Hair follicular keratinocyte (primary cell): ENCODE measurements around the gene ALPK3. TPM values are rescaled to one million over a fixed set of nuclear protein-coding genes. Genes with fewer than 3 reads are reported as not detected.

Experiments
- total RNA-seq: library from RNA; depleted of rRNA; stranded (reverse); fragments of >200 nt; gene quantifications from 2 replicates; pipeline ENCODE4 v1.2.3, GENCODE V29; 2015

ALPK3 gene
- total RNA-seq: 0.08 TPM in 1 of 2 replicates, not detected in the other

DNA sequence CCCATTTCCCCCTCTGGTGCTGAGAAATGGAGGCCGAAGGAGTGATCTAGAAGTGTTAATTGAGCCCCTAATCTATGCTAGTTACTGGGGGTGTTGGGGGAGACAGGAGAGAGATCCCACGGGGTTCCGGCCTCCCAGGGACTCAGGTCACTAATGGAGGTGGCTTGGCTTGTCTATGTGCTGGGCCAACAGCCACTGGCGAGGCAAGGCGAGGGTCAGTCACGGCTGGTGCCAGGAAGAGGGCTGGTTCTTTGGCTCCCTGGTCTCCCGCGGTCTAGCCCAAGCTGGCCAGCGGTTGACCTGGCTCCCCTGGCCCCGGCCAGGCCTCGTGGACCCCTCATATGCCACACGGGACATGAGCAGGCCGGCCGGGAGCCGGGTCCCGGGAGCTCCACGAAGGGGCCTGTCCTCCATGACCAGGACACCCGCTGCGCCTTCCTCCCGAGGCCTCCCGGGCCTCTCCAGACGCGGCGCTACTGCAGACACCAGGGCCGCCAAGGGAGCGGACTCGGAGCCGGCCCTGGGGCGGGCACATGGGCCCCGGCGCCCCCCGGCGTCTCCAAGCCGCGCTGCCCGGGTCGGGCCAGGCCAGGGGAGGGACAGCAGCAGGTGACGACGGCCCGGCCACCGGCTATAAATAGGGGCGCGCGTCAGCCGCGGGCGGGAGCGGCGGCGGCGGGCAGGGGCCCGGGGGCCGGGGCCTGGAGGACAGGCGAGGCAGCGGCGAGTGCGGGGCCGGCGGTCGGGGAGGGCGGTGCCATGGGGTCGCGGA lies at the start of gene ALPK3:
TSS of gene ALPK3 (plus strand) at position 663 of the 772 bp plus-strand sequence. CDS start at position 760, 97 bp downstream.

GRCh38 chr15:84883916-84884781 lies 67.0 kb downstream of the ALPK3 start, which contains the start of gene SLC28A1:
TSS of gene SLC28A1 (plus strand) at chr15:84884662. CDS start at chr15:84887761, 3,099 bp downstream.

Other genes with a start within 250 kb of the ALPK3 start
- 2.5 and 3.7 TPM in 2 replicates for gene ZSCAN2, start 216.3 kb upstream of the ALPK3 start, total RNA-seq
- 12.9 and 15.9 TPM in 2 replicates for gene WDR73, start 163.1 kb upstream of the ALPK3 start, total RNA-seq
- gene NMB, start 159.2 kb upstream of the ALPK3 start, total RNA-seq: 9.1 and 10.2 TPM in 2 replicates
- gene SEC11A, start 101.2 kb upstream of the ALPK3 start, total RNA-seq: 138 and 159 TPM in 2 replicates
- gene ZNF592, start 68.8 kb upstream of the ALPK3 start, total RNA-seq: 5.0 and 7.5 TPM in 2 replicates
- gene SLC28A1, start 67.3 kb downstream of the ALPK3 start, total RNA-seq: not detected in 2 replicates
- gene PDE8A, start 164.5 kb downstream of the ALPK3 start, total RNA-seq: 12.3 and 13.9 TPM in 2 replicates